NCI-H1048 (cell line): ENCODE data around the gene C1QL2.

Experiments
- DNase-seq: peaks from one replicate; lab custom pipeline; 2025; lab: John Stamatoyannopoulos, UW

The C1QL2 gene

GRCh38 chr2:119158563-119159347 is at the start of gene C1QL2:
Gene C1QL2 (minus strand): TSS chr2:119158751. CDS start chr2:119158269, 482 bp downstream.
- DNase-seq, result no peak

- DNase-seq, result no peak
These were observed 48.9 kb upstream of the C1QL2 start for GRCh38 chr2:119207447-119207846.

- DNase-seq, result no peak
These were observed 47.6 kb upstream of the C1QL2 start for GRCh38 chr2:119206201-119206600.

GRCh38 chr2:119205001-119205706 is 46.6 kb upstream of the C1QL2 start:
- DNase-seq, result no peak

- DNase-seq, result no peak
These were observed 46.0 kb upstream of the C1QL2 start for GRCh38 chr2:119204525-119204924.

- DNase-seq, result no peak
These were observed 44.2 kb upstream of the C1QL2 start for GRCh38 chr2:119202610-119203310.

- DNase-seq, result no peak
These were observed 43.3 kb upstream of the C1QL2 start for GRCh38 chr2:119201815-119202214.

- no peak for DNase-seq
These were observed 39.8 kb upstream of the C1QL2 start for GRCh38 chr2:119198240-119198840.

GRCh38 chr2:119197529-119198239 is 39.1 kb upstream of the C1QL2 start:
- no peak for DNase-seq

GRCh38 chr2:119197126-119197405 is 38.5 kb upstream of the C1QL2 start:
- no peak for DNase-seq

GRCh38 chr2:119196301-119197125 is 38.0 kb upstream of the C1QL2 start:
- no peak for DNase-seq

GRCh38 chr2:119195887-119196286 is 37.3 kb upstream of the C1QL2 start:
- DNase-seq, result no peak

GRCh38 chr2:119195001-119195400 is 36.5 kb upstream of the C1QL2 start:
- DNase-seq, result no peak

- DNase-seq, result no peak
These were observed 34.3 kb upstream of the C1QL2 start for GRCh38 chr2:119192893-119193292.

GRCh38 chr2:119190321-119191111 is 32.0 kb upstream of the C1QL2 start:
- DNase-seq, result no peak

- DNase-seq, result no peak
These were observed 26.0 kb upstream of the C1QL2 start for GRCh38 chr2:119184512-119184911.

GRCh38 chr2:119181791-119182445 is 23.4 kb upstream of the C1QL2 start:
- no peak for DNase-seq

- no peak for DNase-seq
These were observed 22.8 kb upstream of the C1QL2 start for GRCh38 chr2:119181391-119181790.

- no peak for DNase-seq
These were observed 22.3 kb upstream of the C1QL2 start for GRCh38 chr2:119180892-119181291.

GRCh38 chr2:119179991-119180390 is 21.4 kb upstream of the C1QL2 start:
- no peak for DNase-seq
